HFF-Myc (cell line): ENCODE results near the gene TOM1L2.

ENCODE experiments used
- DNase-seq: peaks from one replicate; pipeline ENCODE4 v3.0.0-alpha.2; 2011; ENCODE audit warnings: low read depth; ENCODE audit errors: extremely low read depth
- H3K4me3 ChIP-seq: replicated peaks from 2 replicates; pipeline ENCODE4 v1.5.1; 2011; ENCODE audit warnings: low read depth, mild to moderate bottlenecking, control low read depth, low read length
- TF ChIP-seq, protein P1 (sequence below): IDR thresholded peaks from 2 replicates; pipeline ENCODE4 v1.5.1; 2012; ENCODE audit warnings: mild to moderate bottlenecking, low read depth, low read length, control low read depth; ENCODE audit errors: missing control alignments

The TOM1L2 gene

DNA sequence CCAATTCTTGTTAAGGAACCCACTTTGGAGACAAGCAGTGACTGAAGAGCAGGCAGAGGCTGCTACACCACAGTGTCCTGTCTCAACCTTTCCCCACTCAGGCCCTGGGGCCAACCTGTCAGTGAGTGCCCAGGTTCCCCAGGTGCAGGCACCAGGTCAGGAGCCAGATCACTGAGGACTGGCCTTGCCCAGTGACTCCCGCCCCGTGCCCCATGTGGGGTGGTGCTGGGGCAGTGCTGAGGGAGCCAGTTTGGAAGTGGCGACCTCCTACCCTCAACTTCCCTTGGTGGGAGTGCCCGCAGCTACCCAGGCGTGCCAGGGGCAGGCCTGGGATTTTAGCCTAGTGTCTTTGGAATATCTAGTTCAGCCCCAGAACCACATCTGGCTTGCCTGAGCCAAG lies 164.8 kb downstream of the TOM1L2 start:
- TF ChIP-seq, protein P1, sequence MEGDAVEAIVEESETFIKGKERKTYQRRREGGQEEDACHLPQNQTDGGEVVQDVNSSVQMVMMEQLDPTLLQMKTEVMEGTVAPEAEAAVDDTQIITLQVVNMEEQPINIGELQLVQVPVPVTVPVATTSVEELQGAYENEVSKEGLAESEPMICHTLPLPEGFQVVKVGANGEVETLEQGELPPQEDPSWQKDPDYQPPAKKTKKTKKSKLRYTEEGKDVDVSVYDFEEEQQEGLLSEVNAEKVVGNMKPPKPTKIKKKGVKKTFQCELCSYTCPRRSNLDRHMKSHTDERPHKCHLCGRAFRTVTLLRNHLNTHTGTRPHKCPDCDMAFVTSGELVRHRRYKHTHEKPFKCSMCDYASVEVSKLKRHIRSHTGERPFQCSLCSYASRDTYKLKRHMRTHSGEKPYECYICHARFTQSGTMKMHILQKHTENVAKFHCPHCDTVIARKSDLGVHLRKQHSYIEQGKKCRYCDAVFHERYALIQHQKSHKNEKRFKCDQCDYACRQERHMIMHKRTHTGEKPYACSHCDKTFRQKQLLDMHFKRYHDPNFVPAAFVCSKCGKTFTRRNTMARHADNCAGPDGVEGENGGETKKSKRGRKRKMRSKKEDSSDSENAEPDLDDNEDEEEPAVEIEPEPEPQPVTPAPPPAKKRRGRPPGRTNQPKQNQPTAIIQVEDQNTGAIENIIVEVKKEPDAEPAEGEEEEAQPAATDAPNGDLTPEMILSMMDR = no peak
- no peak overlapping the region for H3K4me3 ChIP-seq
- no peak for DNase-seq

DNA sequence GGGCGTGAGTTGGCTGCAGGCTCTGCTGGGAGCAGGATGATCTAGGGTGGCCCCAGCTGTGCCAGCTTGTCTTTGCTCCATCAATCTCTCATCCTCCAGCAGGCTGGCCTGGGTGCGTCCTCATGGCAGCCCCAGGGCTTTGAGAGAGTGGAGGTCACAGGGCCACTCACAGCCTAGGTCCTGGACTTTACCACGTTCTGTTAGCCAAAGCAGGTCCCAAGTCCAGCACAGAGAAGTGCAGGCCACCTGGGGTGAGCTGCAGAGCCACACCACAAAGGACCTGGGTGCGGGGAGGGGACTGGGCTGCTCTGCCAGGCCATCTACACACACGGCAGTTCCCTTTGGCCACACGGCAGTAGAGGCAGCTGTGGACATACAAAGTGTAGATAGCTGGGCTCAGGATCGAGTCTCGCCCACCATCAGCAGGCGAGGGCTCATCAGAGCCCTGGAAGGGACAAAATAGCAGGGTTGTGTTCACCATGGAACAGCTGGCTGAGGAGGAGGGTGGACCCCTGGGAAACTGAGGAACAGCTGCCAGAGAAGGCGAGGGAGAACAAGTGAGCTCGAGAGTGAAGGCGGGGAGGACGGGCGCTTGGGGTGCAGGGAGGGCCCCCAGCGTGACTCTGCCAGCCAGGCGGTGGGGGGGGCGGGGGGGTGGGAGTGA lies 165.5 kb downstream of the TOM1L2 start:
- no peak for DNase-seq
- TF ChIP-seq, protein P1 = no peak
- H3K4me3 ChIP-seq = no peak overlapping the region

DNA sequence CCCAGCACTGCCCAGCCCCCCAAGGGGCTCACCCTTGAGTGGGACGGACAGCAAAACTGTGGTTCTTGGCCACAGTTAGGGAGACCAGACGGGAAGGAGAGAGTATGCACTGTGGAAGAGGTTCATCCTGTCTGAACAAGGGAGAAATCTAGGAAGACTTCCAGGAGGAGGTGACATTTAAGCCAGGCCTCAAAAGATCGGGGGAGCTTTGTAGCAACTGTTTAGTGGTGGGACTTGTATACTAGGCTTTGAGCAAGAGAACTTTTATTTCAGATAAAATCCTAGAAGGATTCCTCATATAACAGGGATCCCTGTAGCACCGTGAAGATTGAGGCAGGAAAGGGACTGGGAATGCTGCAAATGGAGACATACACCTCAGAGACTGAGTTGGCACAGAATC lies 166.2 kb downstream of the TOM1L2 start:
- DNase-seq = no peak
- H3K4me3 ChIP-seq = no peak overlapping the region
- TF ChIP-seq, protein P1 = no peak

DNA sequence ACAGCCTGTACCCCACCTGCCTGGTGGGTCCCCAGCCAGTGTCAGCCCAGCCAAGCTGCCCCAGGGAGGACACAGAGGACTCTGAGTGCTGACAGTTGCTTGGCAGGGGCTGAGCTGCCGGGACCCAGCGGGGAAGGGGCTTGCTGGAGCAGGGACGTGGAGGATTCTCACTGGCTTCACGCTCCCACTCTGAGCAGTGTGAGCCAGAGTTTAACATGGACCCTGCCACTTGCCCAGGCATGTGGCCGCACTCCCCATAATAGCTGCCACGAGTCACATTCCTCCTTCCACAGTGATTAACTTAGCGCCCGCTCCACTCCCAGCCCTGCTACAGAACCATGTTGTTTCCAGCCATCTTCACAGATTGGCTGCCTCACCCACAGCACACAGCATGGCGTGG lies 166.6 kb downstream of the TOM1L2 start:
- no peak for DNase-seq
- TF ChIP-seq, protein P1 = no peak
- no peak overlapping the region for H3K4me3 ChIP-seq

DNA sequence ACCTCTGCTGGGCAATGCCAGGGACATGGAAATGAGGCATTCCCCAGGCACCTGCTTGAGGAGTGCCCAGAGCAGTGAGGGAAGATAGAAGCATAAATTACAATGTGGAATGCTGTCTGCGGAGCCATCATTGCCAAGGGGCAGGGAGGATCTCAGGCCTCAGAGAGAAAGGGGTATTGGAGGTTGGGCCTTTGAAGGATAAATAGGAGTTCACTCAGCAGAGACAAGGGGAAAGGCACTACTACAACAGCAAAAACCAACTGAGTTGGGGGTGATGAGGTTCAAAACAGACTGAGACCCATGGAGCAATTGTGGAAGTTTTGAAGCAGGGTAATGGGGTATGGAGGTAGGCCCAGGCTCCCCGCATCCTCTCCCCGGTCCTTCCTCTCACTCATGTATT lies 168.2 kb downstream of the TOM1L2 start:
- DNase-seq = no peak
- H3K4me3 ChIP-seq = no peak overlapping the region
- TF ChIP-seq, protein P1 = no peak

DNA sequence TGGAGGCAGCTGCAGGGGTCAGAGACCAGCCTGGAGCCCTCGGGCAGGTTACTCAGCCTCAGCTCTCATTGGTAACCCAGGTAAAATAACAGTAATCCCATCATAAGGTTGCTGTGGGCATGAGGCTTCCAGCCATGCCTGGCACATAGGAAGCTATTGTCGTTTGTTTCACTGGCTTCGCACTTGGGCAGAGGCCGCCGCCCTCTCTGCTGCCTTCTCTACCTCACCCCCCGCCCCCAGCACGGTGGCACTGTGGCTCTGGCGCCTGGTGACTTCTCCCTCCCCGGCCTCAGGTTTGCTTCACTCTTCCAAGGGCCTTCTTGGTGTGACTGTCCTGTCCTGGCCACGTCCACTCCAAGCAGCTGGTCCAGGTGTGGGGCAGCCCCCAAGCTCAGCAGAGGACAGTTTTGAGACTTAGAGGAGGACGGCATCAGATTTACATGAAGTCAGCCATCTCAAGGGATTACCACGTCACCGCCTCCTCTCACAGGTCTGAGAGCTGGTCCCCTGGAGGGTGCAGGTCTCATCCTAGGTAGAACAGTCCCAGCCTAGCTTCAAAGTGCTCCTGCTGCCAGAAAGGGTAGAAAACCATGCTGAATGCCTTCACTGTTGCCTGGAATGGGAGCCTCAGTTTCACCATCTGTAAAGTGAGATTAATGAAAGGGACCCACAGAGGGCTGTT lies 170.3 kb downstream of the TOM1L2 start:
- TF ChIP-seq, protein P1 = no peak
- no peak for DNase-seq
- H3K4me3 ChIP-seq = no peak overlapping the region
